IMR-90 (cell line): ENCODE data around the gene LSM7. TPM values are rescaled to one million over a fixed set of nuclear protein-coding genes. Genes with fewer than 3 reads are reported as not detected.

Experiments used
- ATAC-seq: fragments of 200-7000 bp; cut with Tn5 transposase; 2 replicates; pipeline ENCODE4 v1.9.1; 2020; ENCODE audit warnings: low read depth, mild to moderate bottlenecking, moderate library complexity
- BruUV-seq: library from RNA; stranded (reverse); fragments of 400-500 nt; replicated peaks from 2 replicates; lab custom pipeline; 2021; lab: Mats Ljungman, UMichigan
- CTCF ChIA-PET: fragments of 300-600 bp; formaldehyde crosslinking; extraction: SDS; loops from one replicate; lab custom pipeline; 2021; ENCODE audit warnings: antibody characterized with exemption; lab: Yijun Ruan, JAX
- POLR2A ChIA-PET: fragments of 300-600 bp; sonication (Branson Sonifier 250); formaldehyde crosslinking; loops from one replicate; lab custom pipeline; 2022; ENCODE audit warnings: antibody characterized with exemption; ENCODE audit not compliant: unreplicated experiment; lab: Charles Lee
- DNase-seq: peaks from one replicate; pipeline ENCODE4 v3.0.0; 2013
- H2AFZ ChIP-seq: replicated peaks from 2 replicates; pipeline ENCODE3; 2013; ENCODE audit warnings: low read length, mild to moderate bottlenecking; ENCODE audit not compliant: poor library complexity
- H2AK5ac ChIP-seq: 2 replicates; pipeline ENCODE4 v1.6.1; 2013; ENCODE audit warnings: low read depth, low read length, inconsistent platforms
- H2AK9ac ChIP-seq: replicated peaks from 2 replicates; pipeline ENCODE3; 2013; ENCODE audit warnings: mild to moderate bottlenecking, low read depth, low read length, moderate library complexity; ENCODE audit not compliant: poor library complexity
- H2BK120ac ChIP-seq: 2 replicates; pipeline ENCODE4 v1.6.1; 2013; ENCODE audit warnings: low read depth, low read length, inconsistent platforms
- H2BK15ac ChIP-seq: 3 replicates; pipeline ENCODE4 v1.6.1; 2013; ENCODE audit warnings: low read depth, low read length, inconsistent platforms
- H2BK20ac ChIP-seq: 2 replicates; pipeline ENCODE4 v1.6.1; 2013; ENCODE audit warnings: low read depth, mild to moderate bottlenecking, inconsistent platforms, low read length, moderate library complexity
- H2BK5ac ChIP-seq: 2 replicates; pipeline ENCODE4 v1.6.1; 2013; ENCODE audit warnings: mild to moderate bottlenecking, low read depth, low read length, inconsistent platforms; ENCODE audit not compliant: poor library complexity, severe bottlenecking
- H3K14ac ChIP-seq: replicated peaks from 2 replicates; pipeline ENCODE4 v1.6.1; 2013; ENCODE audit warnings: low read depth, low read length, inconsistent platforms
- H3K18ac ChIP-seq: 2 replicates; pipeline ENCODE4 v1.6.1; 2013; ENCODE audit warnings: low read depth, low read length, control low read depth
- H3K23ac ChIP-seq: 2 replicates; pipeline ENCODE4 v1.6.1; 2013; ENCODE audit warnings: low read depth, low read length, inconsistent platforms
- H3K27ac ChIP-seq: 2 replicates; pipeline ENCODE4 v1.5.1; 2013; ENCODE audit warnings: mild to moderate bottlenecking, control low read depth, low read length; ENCODE audit not compliant: insufficient read depth
- H3K27me3 ChIP-seq: 2 replicates; pipeline ENCODE4 v1.6.1; 2013; ENCODE audit warnings: low read length; ENCODE audit not compliant: control insufficient read depth, insufficient read depth
- H3K36me3 ChIP-seq: 2 replicates; pipeline ENCODE4 v1.6.1; 2013; ENCODE audit warnings: low read length, mixed read lengths; ENCODE audit not compliant: control insufficient read depth, insufficient read depth
- H3K4ac ChIP-seq: 2 replicates; pipeline ENCODE4 v1.6.1; 2013; ENCODE audit warnings: low read depth, low read length, inconsistent platforms
- H3K4me1 ChIP-seq: 2 replicates; pipeline ENCODE4 v1.6.1; 2013; ENCODE audit warnings: low read length, mixed read lengths; ENCODE audit not compliant: control insufficient read depth, insufficient read depth
- H3K4me2 ChIP-seq: 2 replicates; pipeline ENCODE4 v1.6.1; 2013; ENCODE audit warnings: low read depth, mild to moderate bottlenecking, control low read depth, low read length, moderate library complexity
- H3K4me3 ChIP-seq: 2 replicates; pipeline ENCODE4 v1.5.1; 2013; ENCODE audit warnings: low read depth, mild to moderate bottlenecking, control low read depth, low read length, moderate library complexity; ENCODE audit not compliant: insufficient read depth
- H3K56ac ChIP-seq: 2 replicates; pipeline ENCODE4 v1.6.1; 2013; ENCODE audit warnings: low read length, inconsistent platforms; ENCODE audit not compliant: insufficient read depth; ENCODE audit errors: extremely low read depth
- H3K79me1 ChIP-seq, 2 experiments: 2 replicates each; pipeline ENCODE4 v1.6.1; 2013; ENCODE audit warnings: low read length in 2 of 2, inconsistent platforms in 1 of 2, low read depth in 1 of 2
- H3K9ac ChIP-seq: 2 replicates; pipeline ENCODE4 v1.6.1; 2013; ENCODE audit warnings: low read depth, low read length, control low read depth
- H3K9me1 ChIP-seq: 2 replicates; pipeline ENCODE4 v1.6.1; 2013; ENCODE audit warnings: low read length, inconsistent platforms; ENCODE audit not compliant: insufficient read depth
- H3K9me3 ChIP-seq: 2 replicates; pipeline ENCODE4 v1.6.1; 2013; ENCODE audit warnings: low read length; ENCODE audit not compliant: control insufficient read depth, insufficient read depth
- H4K20me1 ChIP-seq: 2 replicates; pipeline ENCODE4 v1.6.1; 2013; ENCODE audit warnings: low read length, inconsistent platforms; ENCODE audit not compliant: insufficient read depth
- H4K5ac ChIP-seq: 2 replicates; pipeline ENCODE4 v1.6.1; 2013; ENCODE audit warnings: mild to moderate bottlenecking, low read depth, low read length, control low read depth
- H4K8ac ChIP-seq, 2 experiments: 2 replicates each; pipeline ENCODE4 v1.6.1; 2013; ENCODE audit warnings: low read depth in 2 of 2, low read length in 2 of 2, control low read depth in 1 of 2, inconsistent platforms in 1 of 2
- H4K91ac ChIP-seq: 2 replicates; pipeline ENCODE4 v1.6.1; 2013; ENCODE audit warnings: low read depth, low read length, inconsistent platforms; ENCODE audit not compliant: insufficient read depth
- FOS ChIP-seq: fragments of 150-350 bp; IDR thresholded peaks from 2 replicates; pipeline ENCODE4 v1.6.1; 2016; ENCODE audit warnings: low read depth, low read length
- MAZ ChIP-seq: IDR thresholded peaks from 2 replicates; pipeline ENCODE4 v1.6.1; 2012; ENCODE audit warnings: low read depth, mild to moderate bottlenecking, low read length, improper control_type of control experiment, moderate library complexity, borderline replicate concordance
- NFE2L2 ChIP-seq: fragments of 150-350 bp; IDR thresholded peaks from 2 replicates; pipeline ENCODE4 v1.6.1; 2016; ENCODE audit warnings: low read depth, mild to moderate bottlenecking, low read length
- POLR2A ChIP-seq: IDR thresholded peaks from 2 replicates; pipeline ENCODE4 v1.6.1; 2012; ENCODE audit warnings: mild to moderate bottlenecking, low read depth, low read length
- RCOR1 ChIP-seq: IDR thresholded peaks from 2 replicates; pipeline ENCODE4 v1.6.1; 2012; ENCODE audit warnings: mild to moderate bottlenecking, low read length, improper control_type of control experiment; ENCODE audit not compliant: insufficient replicate concordance
- WGBS, 2 experiments: methylation state at CpG; one replicate each; pipeline versions ENCODE4 v1.1.5 to v1.1.7; 2013; ENCODE audit warnings: missing lambda C conversion rate in 2 of 2; ENCODE audit not compliant: insufficient read length in 1 of 2; ENCODE audit errors: extremely low coverage in 2 of 2; 5-methylcytosine and 5-hydroxymethylcytosine counted together
- dilution Hi-C: fragments of 300-500 bp; cut with HindIII; formaldehyde crosslinking; loops from one replicate; pipeline ENCODE4 v1.14.3; 2018; ENCODE audit warnings: low sequenced_read_pairs; ENCODE audit not compliant: unreplicated experiment
- in situ Hi-C: fragments of 300-500 bp; cut with MboI; formaldehyde crosslinking; loops from 3 replicates; pipeline ENCODE4 v1.14.3; 2019; ENCODE audit warnings: low sequenced_read_pairs, inconsistent platforms, mixed read lengths
- intact Hi-C: fragments of 100-400 bp; cut with micrococcal nuclease; formaldehyde crosslinking; loops from 2 replicates; pipeline ENCODE4 v1.10.0; 2022
- polyA plus RNA-seq, 3 experiments: library from polyadenylated mRNA; depleted of rRNA; stranded (reverse); fragments of >200 nt; gene quantifications; 2 replicates each; pipeline ENCODE4 v1.2.3, GENCODE V29; 2012; ENCODE audit warnings: low replicate concordance in 1 of 3
- total RNA-seq: library from RNA; depleted of rRNA; stranded (reverse); fragments of >200 nt; gene quantifications from 2 replicates; pipeline ENCODE4 v1.2.3, GENCODE V29; 2012
- TF ChIP-seq, protein P1 (sequence below): fragments of 150-350 bp; IDR thresholded peaks from 2 replicates; pipeline ENCODE4 v1.6.1; 2017; ENCODE audit warnings: mild to moderate bottlenecking, antibody characterized with exemption, low read length, low read depth

LSM7 gene
- total and polyA plus RNA-seq, 2 of the 4 experiments (the other 2 are of a cell fraction) = 145 to 708 TPM

DNA sequence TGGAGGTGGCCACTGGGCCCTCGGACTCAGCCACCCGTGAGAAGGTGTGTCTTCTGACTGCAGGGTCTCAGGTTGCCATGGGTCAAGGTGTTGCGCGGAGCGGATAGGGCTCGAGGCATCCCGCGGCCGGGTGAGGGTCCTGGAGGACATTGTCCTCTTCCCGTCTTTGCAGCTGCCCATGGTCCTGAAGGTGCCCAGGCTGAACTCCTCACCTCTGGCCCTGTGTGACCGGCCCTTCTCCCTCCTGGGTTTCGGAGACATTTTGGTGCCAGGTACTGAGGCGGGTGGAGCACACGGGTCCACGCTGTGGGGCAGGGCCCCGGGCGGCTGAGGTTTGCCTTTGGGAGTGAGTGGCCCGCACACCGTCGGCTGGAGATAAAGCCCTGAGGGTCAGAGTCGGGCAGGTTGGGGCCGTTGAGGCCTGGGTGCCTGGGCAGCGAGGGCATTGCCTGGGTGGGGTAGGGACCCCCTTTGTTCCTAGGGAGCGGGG, 16.0 kb upstream of the LSM7 start:
- no peak overlapping the region for H4K91ac ChIP-seq
- dilution Hi-C loops = no loop called here
- POLR2A ChIA-PET = no interaction called here

More for the DNA sequence above, 16.0 kb upstream of the LSM7 start:
- no peaks in the 10 kb centered on the region for H4K20me1 ChIP-seq
- H2BK15ac ChIP-seq = no peak overlapping the region
- no peak overlapping the region for H2BK5ac ChIP-seq
- no peak overlapping the region for H3K23ac ChIP-seq
- H2AFZ ChIP-seq = peak overlapping the region; percentile 11
- no peak overlapping the region for H3K27ac ChIP-seq
- H3K36me3 ChIP-seq = peaks cover 40% of the 10 kb centered on the region
- ATAC-seq (no peak), DNase-seq (no peak)
- no peak overlapping the region for H3K4me3 ChIP-seq
- H4K5ac ChIP-seq = no peak overlapping the region
- no peak overlapping the region for H3K18ac ChIP-seq
- H3K27me3 ChIP-seq = no peaks in the 10 kb centered on the region
- H3K9me3 ChIP-seq = no peaks in the 10 kb centered on the region
- 0 out of 4 replicates have a peak, but pooled peaks cover 0 to under 1% of the 10 kb centered on the region in 2 experiments for H3K79me1 ChIP-seq
- H3K4me2 ChIP-seq = no peak overlapping the region
- H3K14ac ChIP-seq = no peak overlapping the region
- in situ Hi-C loops (no loop called here), intact Hi-C loops (no loop called here)
- H2BK120ac ChIP-seq = no peak overlapping the region
- no peaks in the 10 kb centered on the region for H3K9me1 ChIP-seq
- no peak overlapping the region for H3K56ac ChIP-seq
- no peak for TF ChIP-seq NFE2L2
- TF ChIP-seq FOS = no peak
- TF ChIP-seq RCOR1 = no peak
- TF ChIP-seq, protein P1, sequence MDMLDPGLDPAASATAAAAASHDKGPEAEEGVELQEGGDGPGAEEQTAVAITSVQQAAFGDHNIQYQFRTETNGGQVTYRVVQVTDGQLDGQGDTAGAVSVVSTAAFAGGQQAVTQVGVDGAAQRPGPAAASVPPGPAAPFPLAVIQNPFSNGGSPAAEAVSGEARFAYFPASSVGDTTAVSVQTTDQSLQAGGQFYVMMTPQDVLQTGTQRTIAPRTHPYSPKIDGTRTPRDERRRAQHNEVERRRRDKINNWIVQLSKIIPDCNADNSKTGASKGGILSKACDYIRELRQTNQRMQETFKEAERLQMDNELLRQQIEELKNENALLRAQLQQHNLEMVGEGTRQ = no peak
- TF ChIP-seq MAZ = no peak
- TF ChIP-seq POLR2A = no peak
- CTCF ChIA-PET = no interaction called here
- no TSS peak for BruUV-seq
- H4K8ac ChIP-seq = no peak overlapping the region
- H2AK9ac ChIP-seq = no peak overlapping the region
- H2AK5ac ChIP-seq = no peak overlapping the region
- WGBS, 2 experiments = 100% methylated on average over 1 of the region's 24 CpGs; no CpG with 5 or more reads in 1 of the 2 experiments
- H2BK20ac ChIP-seq = no peak overlapping the region
- no peak overlapping the region for H3K9ac ChIP-seq
- no peak overlapping the region for H3K4ac ChIP-seq
- H3K4me1 ChIP-seq = no peaks in the 10 kb centered on the region
